Left ventricle myocardium superior (tissue), 1 donor: ENCODE measurements around the gene PRLR. TPM values are rescaled to one million over a fixed set of nuclear protein-coding genes. Genes with fewer than 3 reads are reported as not detected.
"Not testable (repeated sequence)": the region's sequence is repeated elsewhere in the genome, so short reads cannot be mapped to it uniquely, and the experiment has no call there.

Experiments used
- ATAC-seq: fragments of 200-7000 bp; cut with Tn5 transposase; one replicate; pipeline ENCODE4 v1.9.1; 2020; ENCODE audit warnings: mild to moderate bottlenecking, moderate library complexity
- DNase-seq: peaks from one replicate; pipeline ENCODE4 v3.0.0-alpha.2; 2020
- intact Hi-C: fragments of 100-400 bp; cut with micrococcal nuclease; formaldehyde crosslinking; loops from one replicate; pipeline ENCODE4 v1.11.0; 2022
- total RNA-seq: library from RNA; stranded (reverse); fragmentation: NEBNext Ultra II Directional; extraction: Animal tissue kit (Norgen Biotek cat#: 25700); gene quantifications from one replicate; pipeline ENCODE4 v1.2.1, GENCODE V29; 2021
- donor health status: DM: no; HTN: yes; CAD: no; lungs with severe emphysema.

PRLR gene
- total RNA-seq, 1 donor from 2014 or later = 0.40 TPM

DNA sequence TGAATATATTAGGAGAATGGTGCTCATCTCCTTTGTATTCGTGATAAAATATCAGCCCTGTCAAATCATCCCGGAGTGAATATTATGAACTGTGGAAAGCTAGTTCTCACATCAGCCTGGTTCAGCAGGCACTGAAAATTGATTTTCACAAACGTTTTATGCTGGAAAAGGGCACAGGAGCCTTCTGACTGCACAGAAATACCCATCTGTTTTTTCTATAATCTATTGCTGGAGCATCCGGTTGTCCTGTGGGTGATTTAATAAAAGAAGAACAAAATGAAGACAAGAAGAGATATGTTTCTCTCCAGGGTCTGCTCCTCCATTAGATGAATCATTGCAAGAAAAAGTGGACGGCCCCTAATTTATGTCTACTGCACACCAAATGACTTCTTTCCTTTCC is 85.3 kb downstream of the PRLR start:
- intact Hi-C loops = no loop called here
- DNase-seq = no peak
- no peak for ATAC-seq

DNA sequence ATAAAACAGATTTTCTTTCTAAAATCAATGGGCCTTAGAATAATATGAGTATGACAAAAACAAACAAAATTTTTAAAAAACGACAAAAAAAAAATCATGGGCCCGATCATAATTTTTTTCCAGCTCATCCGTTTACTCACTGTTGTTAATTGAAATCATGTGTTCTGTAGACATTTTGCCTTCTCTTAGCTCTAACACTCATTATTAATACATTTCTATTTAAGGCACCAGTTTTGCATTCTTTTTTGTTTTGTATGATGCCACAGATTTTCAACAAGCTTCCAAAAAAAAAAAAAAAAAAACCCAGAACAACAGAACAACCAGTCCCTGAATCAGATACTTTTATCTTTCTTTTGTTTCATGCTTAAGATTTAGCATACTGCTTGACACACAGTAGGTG is 86.4 kb downstream of the PRLR start:
- ATAC-seq (no peak), DNase-seq (no peak)
- intact Hi-C loops = no loop called here

DNA sequence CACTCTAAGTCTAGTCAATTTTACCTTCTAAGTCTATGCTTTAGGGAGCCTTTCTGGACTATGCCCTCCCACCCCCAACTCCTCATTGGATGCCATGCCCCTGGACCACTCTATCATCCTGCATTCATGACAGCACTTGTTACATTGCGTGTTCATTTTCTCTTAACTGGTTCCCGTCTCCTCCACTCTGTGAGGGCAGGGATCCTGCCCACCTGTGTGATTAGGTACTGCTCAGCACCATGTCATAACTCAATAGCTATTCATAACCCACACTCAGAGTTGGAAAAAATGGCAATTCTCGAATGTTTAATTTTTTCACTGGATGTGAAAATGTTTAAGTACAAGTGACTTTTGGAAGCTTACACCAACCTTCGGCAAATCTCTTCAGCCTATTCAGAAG is 88.5 kb downstream of the PRLR start:
- no peak for ATAC-seq
- intact Hi-C loops = no loop called here

DNA sequence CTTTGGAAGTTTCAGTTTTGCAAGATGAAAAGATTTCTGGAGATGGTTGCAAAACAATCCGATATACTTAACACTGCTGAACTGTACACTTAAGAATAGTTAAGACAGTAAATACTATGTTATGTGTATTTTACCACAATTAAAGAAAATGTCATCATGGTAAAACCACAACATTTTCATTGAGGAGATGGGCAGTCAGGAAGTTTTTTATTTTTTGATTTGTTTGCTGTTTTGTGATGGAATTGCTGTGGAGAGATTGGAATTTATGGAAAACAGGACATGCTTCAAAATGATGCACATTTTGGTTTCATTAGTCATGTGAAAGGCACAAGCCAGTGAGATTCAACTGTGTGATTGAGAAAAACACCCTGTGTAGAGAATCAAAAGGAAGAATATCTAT is 92.1 kb downstream of the PRLR start:
- ATAC-seq (no peak), DNase-seq (no peak)
- intact Hi-C loops = no loop called here

More for the DNA sequence above, 88.5 kb downstream of the PRLR start:
- DNase-seq = no peak

DNA sequence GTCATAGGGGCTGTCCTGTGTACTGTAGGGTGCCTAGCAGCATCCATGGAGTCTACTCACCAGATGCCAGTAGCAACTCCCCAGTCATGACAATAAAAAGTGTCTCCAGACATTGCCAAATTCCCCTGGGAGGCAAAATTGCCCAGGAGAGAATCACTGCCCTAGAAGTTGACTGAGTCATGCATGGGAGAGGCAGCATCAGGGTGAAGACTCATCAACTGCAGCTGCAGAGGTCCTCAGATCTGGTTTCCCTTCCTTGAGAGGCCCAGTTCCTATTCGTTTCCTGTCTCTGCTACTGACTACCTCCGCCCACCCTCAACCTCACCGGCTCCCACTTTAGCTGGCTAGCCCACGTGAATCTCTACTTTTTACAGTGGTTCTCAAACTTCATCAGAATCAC is 93.9 kb downstream of the PRLR start:
- intact Hi-C loops = no loop called here
- no peak for ATAC-seq
- DNase-seq = no peak

DNA sequence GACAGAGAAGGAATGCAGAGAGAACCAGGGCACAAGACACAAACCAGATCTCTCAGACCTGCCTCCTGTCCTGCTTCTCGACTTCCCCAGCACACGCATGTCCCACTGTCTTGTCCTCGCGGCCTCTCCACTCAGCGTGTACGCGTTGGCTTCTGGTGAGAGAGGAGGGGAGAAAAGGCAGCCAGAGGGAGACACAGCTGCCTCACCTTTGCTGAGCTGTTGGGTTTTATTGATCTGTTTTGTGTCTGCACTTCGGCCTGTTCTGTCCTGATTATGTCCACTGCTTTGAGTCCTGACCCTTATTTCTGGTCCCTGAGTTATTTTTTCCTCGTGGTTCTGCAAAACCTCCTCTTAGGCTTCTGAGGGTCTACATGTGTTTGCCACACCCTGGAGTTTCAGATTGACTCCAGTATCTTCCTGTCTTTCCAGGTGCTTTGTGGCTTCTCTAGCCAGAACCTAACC is 95.0 kb downstream of the PRLR start:
- intact Hi-C loops = no loop called here
- ATAC-seq (no peak), DNase-seq (no peak)

DNA sequence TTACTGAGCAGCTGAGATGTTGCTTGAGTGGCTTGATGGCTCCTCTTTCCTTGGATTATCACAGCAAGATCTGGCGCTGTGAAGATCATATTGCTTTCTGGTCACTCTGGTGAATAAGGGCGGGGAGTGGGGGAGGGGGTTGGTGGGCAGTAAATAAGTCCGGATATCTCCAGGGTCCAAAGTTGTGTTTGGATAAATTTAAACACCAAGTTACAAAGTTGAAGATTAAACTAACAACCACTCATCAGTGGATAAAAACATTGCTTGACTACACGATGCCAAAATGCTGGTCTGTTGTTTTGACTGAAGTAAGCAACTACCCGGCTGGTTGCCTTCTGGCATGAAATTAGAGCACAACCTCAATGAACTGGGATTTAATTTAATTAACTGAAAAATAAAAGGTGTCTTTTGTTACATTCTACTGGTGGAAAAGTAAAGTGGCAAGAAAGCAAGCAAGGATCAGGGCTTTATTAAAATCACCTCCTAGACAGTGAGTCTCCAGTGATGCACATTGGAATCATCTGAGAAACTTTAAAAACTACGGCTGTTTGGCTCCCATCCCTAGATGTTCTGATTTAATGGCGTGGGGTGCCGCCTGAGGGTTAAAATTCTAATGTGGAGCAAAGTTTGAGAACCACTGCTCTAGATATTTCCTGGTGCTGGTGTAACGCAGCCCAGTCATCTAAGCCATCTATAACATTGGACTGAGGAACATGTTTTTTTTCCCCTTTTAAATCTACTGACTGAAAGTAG is 95.8 kb downstream of the PRLR start:
- ATAC-seq = no peak
- intact Hi-C loops = no loop called here

DNA sequence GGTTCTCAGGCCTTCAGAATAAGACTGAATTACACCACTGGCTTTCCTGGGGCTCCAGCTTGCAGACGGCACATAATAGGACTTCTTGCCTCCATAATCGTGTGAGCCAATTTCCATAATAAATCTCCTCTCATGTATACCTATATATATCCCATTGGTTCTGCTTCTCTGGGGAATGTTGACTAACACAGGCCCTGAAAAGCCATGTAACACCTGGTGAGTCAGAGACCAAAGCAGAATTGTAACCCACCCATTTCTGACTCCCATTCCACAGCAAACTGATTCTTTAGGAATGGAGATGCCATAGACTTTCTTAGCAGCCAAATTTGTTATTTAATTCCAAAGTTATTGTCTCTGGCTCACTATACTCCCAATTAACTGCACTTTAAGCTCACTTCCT is 97.1 kb downstream of the PRLR start:
- no peak for ATAC-seq
- intact Hi-C loops = no loop called here

More for the DNA sequence above, 95.8 kb downstream of the PRLR start:
- no peak for DNase-seq

DNA sequence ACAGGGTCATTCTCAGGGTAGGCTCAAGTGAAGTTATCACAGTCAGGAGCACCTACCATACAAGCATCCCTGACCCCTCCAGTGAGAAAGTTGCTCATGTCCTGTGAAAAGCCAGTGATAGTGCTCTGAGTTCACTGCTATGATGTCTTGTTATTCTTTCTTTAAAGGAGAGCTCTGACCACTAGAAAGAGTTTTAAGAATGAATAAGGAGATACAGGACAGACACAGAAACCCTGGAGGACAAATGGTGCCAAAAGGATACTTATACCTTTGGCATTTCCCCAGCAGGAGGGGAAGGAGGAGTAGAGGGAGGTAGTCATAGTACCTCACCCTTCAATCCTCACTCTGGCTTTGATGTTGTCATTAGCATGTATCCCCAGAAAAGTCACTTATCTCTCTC is 98.6 kb downstream of the PRLR start:
- ATAC-seq (no peak), DNase-seq (no peak)
- intact Hi-C loops = no loop called here

More for the DNA sequence above, 97.1 kb downstream of the PRLR start:
- no peak for DNase-seq

DNA sequence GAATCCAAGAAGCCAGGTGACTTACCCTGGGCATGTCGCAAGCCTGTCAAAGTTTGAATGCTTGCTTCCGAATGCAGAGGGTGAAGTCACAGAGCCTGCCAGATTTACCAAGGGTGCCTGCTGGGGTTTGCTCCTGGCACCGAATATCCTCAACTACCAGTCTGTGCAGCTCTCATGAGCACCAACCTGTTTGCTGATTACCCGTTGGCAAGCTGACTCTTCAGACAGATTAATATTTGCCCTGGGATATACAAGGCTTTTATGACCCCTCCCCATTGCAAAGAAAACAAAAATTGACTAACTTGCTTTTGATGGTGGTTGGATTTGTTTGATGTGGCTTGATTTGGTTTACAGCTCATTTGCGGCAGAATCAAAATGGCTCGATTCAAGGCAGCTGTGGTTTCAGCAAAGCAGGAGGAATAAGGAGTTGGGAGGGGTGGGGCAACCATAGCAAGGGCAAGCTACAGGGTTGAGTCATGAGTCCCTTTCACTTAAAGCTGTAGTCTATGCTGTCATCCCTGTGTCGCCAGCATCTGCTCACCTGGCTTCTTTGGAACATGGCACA is 100.3 kb downstream of the PRLR start:
- DNase-seq (no peak), ATAC-seq (no peak)
- intact Hi-C loops = no loop called here

DNA sequence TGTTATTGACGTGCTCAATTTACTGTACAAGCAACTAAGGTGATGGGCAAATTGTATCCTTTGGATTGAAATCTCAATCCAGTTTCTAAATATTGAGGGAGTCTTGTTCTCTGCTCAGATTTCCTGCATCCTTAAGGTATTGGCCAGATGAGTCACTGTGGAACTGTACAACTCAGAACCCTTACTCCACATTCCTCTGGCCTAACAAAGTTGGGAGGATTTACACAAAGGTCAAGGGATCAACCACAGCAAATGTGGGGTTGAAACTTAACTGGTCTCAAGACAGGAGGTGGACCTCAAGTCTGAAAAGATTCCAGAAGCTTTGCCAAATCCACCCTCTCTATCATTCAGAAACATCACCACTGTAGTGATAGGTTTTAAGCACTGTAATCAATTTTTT is 101.0 kb downstream of the PRLR start:
- no peak for ATAC-seq
- intact Hi-C loops = no loop called here
- DNase-seq = no peak

DNA sequence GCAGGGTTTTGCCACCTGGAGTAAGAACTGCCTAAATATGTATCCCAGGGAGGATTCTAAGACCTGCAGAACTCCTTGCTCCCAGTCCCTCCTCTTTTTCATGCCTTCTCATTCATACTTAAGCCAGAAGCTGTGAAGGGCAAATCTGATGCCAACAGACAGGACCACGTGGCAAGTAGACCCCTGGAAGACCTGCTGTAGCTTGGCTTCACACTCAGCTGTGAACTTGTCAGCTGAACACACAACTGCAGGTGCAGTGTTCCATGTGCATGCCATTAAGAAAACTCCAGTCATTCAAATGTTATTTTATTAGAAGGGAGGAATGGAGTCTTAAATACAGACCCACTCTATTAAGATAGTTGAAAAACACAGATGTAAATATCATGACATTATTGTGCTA is 103.3 kb downstream of the PRLR start:
- no peak for DNase-seq
- ATAC-seq = no peak
- intact Hi-C loops = no loop called here

DNA sequence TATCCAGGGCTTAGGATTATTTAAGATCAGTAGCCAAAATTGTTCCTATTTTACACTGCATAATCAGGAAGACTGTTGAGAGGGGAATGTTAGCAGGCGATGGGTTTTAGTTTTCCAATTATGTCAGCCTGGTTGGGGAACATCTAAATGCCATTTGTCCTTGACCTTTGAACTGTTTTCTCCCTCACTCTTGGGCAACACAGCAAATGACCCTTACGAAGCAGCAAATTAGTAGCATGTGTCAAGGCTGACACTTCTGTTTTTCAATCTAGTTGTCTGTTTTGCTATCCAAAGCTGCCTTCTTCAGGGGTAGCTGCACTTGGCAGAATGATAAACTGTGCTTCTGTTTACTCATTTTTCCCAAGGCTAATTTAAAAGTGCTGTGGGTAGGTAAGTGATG is 104.5 kb downstream of the PRLR start:
- DNase-seq = no peak
- intact Hi-C loops = no loop called here
- ATAC-seq = no peak

DNA sequence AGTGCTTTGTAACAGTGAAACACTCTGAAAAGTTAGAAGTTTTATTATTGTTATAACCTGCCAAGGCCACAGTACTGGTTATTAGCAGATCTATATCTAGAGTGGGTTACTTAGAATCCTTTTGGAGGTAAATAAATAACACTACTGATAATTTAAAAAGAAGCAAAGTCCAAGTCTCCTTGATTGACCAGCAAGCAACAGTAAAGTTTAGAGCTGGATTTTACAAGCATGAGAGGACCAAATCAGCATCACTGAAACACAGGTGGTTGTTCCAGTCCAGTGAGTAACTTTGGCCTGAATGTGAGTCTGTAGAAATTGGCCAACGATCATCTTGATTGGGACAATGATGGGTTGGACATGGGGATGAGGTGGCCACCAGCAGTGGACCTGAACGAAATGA is 105.4 kb downstream of the PRLR start:
- intact Hi-C loops = no loop called here
- no peak for DNase-seq
- no peak for ATAC-seq

DNA sequence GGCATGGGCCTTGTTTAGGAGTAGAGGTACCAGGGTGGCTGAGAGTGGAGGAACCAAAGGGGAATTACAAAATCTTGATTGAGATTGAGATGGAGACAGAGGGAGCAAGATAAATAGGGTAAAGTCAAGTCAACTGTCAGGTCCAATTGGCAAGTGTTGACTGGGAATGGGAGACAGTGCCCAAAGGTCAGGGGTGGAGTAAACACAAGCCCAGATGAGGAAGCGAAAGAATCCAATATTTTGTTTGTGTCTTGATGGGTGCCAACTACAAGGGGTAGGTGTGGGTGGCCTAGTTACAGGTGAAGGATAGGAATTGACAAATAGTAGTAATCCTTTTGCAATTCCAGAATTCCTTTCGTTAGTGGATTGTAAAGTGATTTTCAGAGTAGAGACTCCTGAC is 107.5 kb downstream of the PRLR start:
- DNase-seq = no peak
- intact Hi-C loops = no loop called here
- no peak for ATAC-seq

DNA sequence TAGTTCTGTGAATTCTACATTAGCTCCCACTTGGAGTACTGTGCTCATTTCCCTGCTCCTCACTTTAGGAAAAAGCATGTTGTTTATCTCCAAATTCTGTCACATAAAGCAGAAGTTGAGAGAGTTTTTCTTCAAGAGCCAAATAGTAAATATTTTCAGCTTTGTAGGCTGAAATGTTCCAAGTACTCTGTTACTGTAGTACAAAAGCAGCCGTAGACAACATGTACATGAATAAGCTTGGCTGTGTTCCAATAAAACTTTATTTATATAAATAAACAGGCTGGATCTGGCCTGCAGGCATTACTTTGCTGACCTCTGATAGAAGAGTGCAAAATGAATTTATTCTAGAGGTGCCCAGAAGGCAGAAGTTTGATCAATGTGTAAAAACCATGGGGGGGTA is 109.6 kb downstream of the PRLR start:
- no peak for ATAC-seq
- no peak for DNase-seq
- intact Hi-C loops = no loop called here

DNA sequence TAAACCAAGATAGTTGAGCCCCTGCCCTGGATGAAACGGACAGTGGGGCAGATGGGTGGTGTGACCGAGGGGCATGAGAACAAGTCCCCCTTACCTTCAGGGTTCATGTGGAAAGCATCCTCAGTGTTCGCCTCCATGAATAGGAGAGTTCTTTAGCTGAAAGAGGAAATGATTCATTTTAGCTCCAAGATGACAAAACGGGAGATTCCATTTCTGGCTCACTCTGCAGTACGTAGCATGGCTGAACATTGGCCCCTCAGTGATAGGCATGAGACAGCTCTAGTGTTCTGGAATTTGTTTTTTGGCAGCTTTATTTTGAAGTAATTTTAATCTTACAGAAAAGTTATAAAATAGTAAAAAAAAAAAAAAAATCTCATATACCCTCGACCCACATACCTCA is 112.3 kb downstream of the PRLR start:
- intact Hi-C loops = no loop called here
- ATAC-seq = no peak
- DNase-seq = no peak

DNA sequence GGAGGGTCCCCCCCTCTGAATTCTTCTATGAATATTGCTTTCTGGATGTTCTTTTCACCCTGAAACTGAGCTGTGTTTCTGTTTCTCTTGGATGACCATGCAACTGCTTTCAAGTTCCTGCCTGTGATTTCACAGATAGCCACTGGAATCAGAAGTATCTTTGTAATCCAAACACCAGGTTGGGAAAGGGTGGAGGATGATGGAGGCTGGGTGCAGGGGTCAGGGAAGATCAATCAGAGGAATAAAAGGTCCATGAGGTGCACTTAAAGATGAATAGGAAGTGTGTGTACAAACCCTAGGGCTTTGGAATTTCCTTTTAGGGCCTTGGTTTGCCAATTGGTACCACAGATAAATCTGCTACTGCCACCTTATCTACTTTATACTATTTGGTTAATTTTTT is 114.4 kb downstream of the PRLR start:
- intact Hi-C loops = no loop called here
- no peak for ATAC-seq

DNA sequence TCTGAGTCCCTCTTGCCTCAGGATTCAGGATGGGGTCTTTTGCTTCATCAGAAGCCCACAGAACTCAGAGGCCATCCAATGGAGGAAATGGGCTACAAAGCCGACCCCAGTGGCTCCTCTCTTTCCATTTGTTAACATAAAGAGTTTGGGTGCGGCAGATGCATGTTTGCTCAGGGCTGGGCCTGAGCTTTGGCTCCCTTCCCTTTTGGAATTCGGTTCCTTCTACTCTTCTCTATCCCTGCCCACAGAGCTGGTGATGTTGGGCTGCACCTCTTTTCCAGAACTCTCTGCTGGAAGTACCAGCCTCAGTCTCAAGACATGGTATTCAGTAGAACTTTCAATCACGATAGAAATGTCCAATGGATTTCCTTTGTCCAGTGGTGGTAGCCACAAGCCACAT is 115.6 kb downstream of the PRLR start:
- DNase-seq (no peak), ATAC-seq (no peak)
- intact Hi-C loops = no loop called here

More for the DNA sequence above, 114.4 kb downstream of the PRLR start:
- no peak for DNase-seq

DNA sequence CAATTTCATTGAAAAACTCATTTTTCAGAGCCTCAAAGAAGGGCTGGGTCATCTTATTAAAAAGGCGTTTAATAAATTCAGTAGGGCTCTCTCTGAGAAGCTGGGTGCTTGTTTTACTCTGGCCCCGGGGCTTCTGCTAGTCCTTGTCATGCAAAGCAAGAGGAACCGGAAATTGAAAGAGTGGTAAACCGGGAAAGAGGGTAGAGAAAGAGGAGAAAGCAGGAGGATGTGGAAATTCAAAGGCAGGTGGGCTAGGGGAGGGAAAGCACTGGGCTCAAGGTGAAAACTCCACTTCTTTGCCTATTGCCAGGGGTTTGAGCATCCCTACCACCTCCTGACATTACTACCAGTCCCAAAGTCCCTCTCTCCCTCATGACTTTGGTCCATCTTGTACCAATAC is 118.0 kb downstream of the PRLR start:
- ATAC-seq (no peak), DNase-seq (no peak)
- intact Hi-C loops = no loop called here

DNA sequence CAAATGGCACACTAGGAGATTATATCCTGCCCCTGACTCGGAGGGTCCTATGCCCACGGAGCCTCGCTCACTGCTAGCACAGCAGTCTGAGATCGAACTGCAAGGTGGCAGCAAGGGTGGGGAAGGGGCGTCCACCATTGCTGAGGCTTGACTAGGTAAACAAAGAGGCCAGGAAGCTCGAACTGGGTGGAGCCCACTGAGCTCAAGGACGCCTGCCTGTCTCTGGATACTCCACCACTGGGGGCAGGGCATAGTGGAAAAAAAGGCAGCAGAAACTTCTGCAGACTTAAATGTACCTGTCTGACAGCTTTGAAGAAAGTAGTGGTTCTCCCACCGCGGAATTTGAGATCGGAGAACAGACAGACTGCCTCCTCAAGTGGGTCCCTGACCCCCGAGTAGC is 125.7 kb downstream of the PRLR start:
- DNase-seq, ATAC-seq, intact Hi-C loops: not testable (repeated sequence)
